Esophagus (tissue), 2 donors: ENCODE results near the gene POLR3E. TPM values are rescaled to one million over a fixed set of nuclear protein-coding genes. Genes with fewer than 3 reads are reported as not detected.

Experiments
- H3K27ac ChIP-seq, 2 donors: one replicate each; pipeline ENCODE4 v1.5.1; 2013; ENCODE audit warnings: low read depth in 2 of 2, mild to moderate bottlenecking in 2 of 2, inconsistent platforms in 1 of 2, low read length in 1 of 2, moderate library complexity in 1 of 2
- H3K27me3 ChIP-seq, 2 donors: one replicate each; pipeline ENCODE4 v1.6.1; 2013; ENCODE audit warnings: low read length in 2 of 2, control low read depth in 1 of 2, mild to moderate bottlenecking in 1 of 2; ENCODE audit not compliant: insufficient read depth in 2 of 2, control insufficient read depth in 1 of 2
- H3K36me3 ChIP-seq, 2 donors: one replicate each; pipeline ENCODE4 v1.6.1; 2013; ENCODE audit warnings: low read length in 1 of 2; ENCODE audit not compliant: control insufficient read depth in 2 of 2, insufficient read depth in 2 of 2
- H3K4me1 ChIP-seq, 2 donors: one replicate each; pipeline ENCODE4 v1.6.1; 2013; ENCODE audit warnings: low read length in 1 of 2; ENCODE audit not compliant: control insufficient read depth in 2 of 2, insufficient read depth in 2 of 2
- H3K4me3 ChIP-seq, 2 donors: one replicate each; pipeline ENCODE4 v1.5.1; 2013; ENCODE audit warnings: low read length in 2 of 2, mild to moderate bottlenecking in 2 of 2, low read depth in 1 of 2, moderate library complexity in 1 of 2
- H3K9me3 ChIP-seq, 2 donors: one replicate each; pipeline ENCODE4 v1.6.1; 2013; ENCODE audit warnings: mild to moderate bottlenecking in 2 of 2, low read depth in 1 of 2, low read length in 1 of 2, moderate library complexity in 1 of 2; ENCODE audit not compliant: control insufficient read depth in 2 of 2, insufficient read depth in 1 of 2
- WGBS, 2 donors: extraction: QIAGEN DNeasy Blood & Tissue Kit; methylation state at CpG; one replicate each; pipeline ENCODE4 v1.1.7; 2013; 5-methylcytosine and 5-hydroxymethylcytosine counted together
- polyA plus RNA-seq, 2 donors: library from polyadenylated mRNA; stranded (reverse); fragments of 200-250 nt; gene quantifications; one replicate each; pipeline ENCODE4 v1.2.3, GENCODE V29; 2013
- donor health status: healthy with polysubstance abuse.
- donor health status: Bipolar disorder and iron deficiency.

The POLR3E gene
- polyA plus RNA-seq, result 10 to 100 TPM; 20.2 to 20.3 TPM

GRCh38 chr16:22297114-22297870 lies at the start of gene POLR3E:
Gene POLR3E (plus strand): TSS chr16:22297409. CDS start chr16:22302969, 5,560 bp downstream.
- 0 to 1% methylated on average over 72 to 76 of the region's 76 CpGs for WGBS, 2 donors

GRCh38 chr16:22250522-22250921 lies 46.7 kb upstream of the POLR3E start:
- Histone ChIP-seq H3K4me3 (no peak overlapping the region), H3K27me3 (no peaks in the 10 kb centered on the region), H3K27ac (no peak overlapping the region), H3K9me3 (peaks cover 0 to 4% of the 10 kb centered on the region in 2 donors), H3K36me3 (peaks cover 12 to 28% of the 10 kb centered on the region in 2 donors), H3K4me1 (no peaks in the 10 kb centered on the region)
- WGBS, 2 donors, result 76 to 81% methylated on average over 6 of the region's 6 CpGs

More at GRCh38 chr16:22297114-22297870, at the start of gene POLR3E:
- peak within 1 kb of the TSS; percentile 78 to 98 for H3K4me3 ChIP-seq
- no peaks in the 10 kb centered on the region for H3K9me3 ChIP-seq
- H3K36me3 ChIP-seq, result peaks cover 0 to 3% of the 10 kb centered on the region in 2 donors
- H3K27ac ChIP-seq, result peak within 1 kb of the TSS; percentile 95 to 96
- no peaks in the 10 kb centered on the region for H3K27me3 ChIP-seq
- H3K4me1 ChIP-seq, result peaks cover 0 to 7% of the 10 kb centered on the region in 2 donors

- H3K27me3 ChIP-seq, result no peaks in the 10 kb centered on the region
- WGBS, 2 donors, result 87 to 97% methylated on average over 5 of the region's 5 CpGs
- peaks cover 21 to 36% of the 10 kb centered on the region in 2 donors for H3K36me3 ChIP-seq
- H3K27ac ChIP-seq, result no peak overlapping the region
- peaks cover 0 to 4% of the 10 kb centered on the region in 2 donors for H3K9me3 ChIP-seq
- H3K4me3 ChIP-seq, result no peak overlapping the region
- no peaks in the 10 kb centered on the region for H3K4me1 ChIP-seq
These were observed 44.9 kb upstream of the POLR3E start for GRCh38 chr16:22252317-22252716.

GRCh38 chr16:22253272-22253671 lies 43.9 kb upstream of the POLR3E start:
- Histone ChIP-seq H3K27ac (no peak overlapping the region), H3K27me3 (no peaks in the 10 kb centered on the region), H3K9me3 (peaks cover 0 to 9% of the 10 kb centered on the region in 2 donors), H3K36me3 (peaks cover 24 to 40% of the 10 kb centered on the region in 2 donors), H3K4me1 (no peaks in the 10 kb centered on the region), H3K4me3 (no peak overlapping the region)
- WGBS, 2 donors, result 91 to 95% methylated on average over 5 of the region's 5 CpGs

GRCh38 chr16:22255335-22255734 lies 41.9 kb upstream of the POLR3E start:
- H3K4me3 ChIP-seq, result no peak overlapping the region
- peaks cover 24 to 40% of the 10 kb centered on the region in 2 donors for H3K36me3 ChIP-seq
- H3K9me3 ChIP-seq, result peaks cover 0 to 11% of the 10 kb centered on the region in 2 donors
- WGBS, 2 donors, result 92 to 94% methylated on average over 1 of the region's 1 CpG
- H3K27me3 ChIP-seq, result no peaks in the 10 kb centered on the region
- no peaks in the 10 kb centered on the region for H3K4me1 ChIP-seq
- no peak overlapping the region for H3K27ac ChIP-seq

GRCh38 chr16:22257440-22257839 lies 39.8 kb upstream of the POLR3E start:
- Histone ChIP-seq H3K9me3 (peaks cover 0 to 11% of the 10 kb centered on the region in 2 donors), H3K4me1 (no peaks in the 10 kb centered on the region), H3K36me3 (peaks cover 25 to 37% of the 10 kb centered on the region in 2 donors), H3K27me3 (no peaks in the 10 kb centered on the region), H3K27ac (no peak overlapping the region), H3K4me3 (no peak overlapping the region)
- WGBS, 2 donors, result 98 to 99% methylated on average over 13 of the region's 13 CpGs

GRCh38 chr16:22260490-22260889 lies 36.7 kb upstream of the POLR3E start:
- Histone ChIP-seq H3K4me1 (no peaks in the 10 kb centered on the region), H3K36me3 (peaks cover 16 to 35% of the 10 kb centered on the region in 2 donors), H3K27ac (no peak overlapping the region), H3K4me3 (no peak overlapping the region), H3K27me3 (no peaks in the 10 kb centered on the region), H3K9me3 (peaks cover 0 to 7% of the 10 kb centered on the region in 2 donors)
- 97 to 98% methylated on average over 3 of the region's 3 CpGs for WGBS, 2 donors

GRCh38 chr16:22262460-22262859 lies 34.7 kb upstream of the POLR3E start:
- H3K9me3 ChIP-seq, result peaks cover 0 to 6% of the 10 kb centered on the region in 2 donors
- H3K27ac ChIP-seq, result no peak overlapping the region
- peaks cover 6 to 35% of the 10 kb centered on the region in 2 donors for H3K36me3 ChIP-seq
- WGBS, 2 donors, result 82 to 85% methylated on average over 4 of the region's 4 CpGs
- H3K27me3 ChIP-seq, result no peaks in the 10 kb centered on the region
- H3K4me1 ChIP-seq, result no peaks in the 10 kb centered on the region
- no peak overlapping the region for H3K4me3 ChIP-seq

- H3K36me3 ChIP-seq, result peaks cover 5 to 25% of the 10 kb centered on the region in 2 donors
- peaks cover 0 to 3% of the 10 kb centered on the region in 2 donors for H3K4me1 ChIP-seq
- no peak overlapping the region for H3K4me3 ChIP-seq
- WGBS, 2 donors, result 73 to 89% methylated on average over 7 of the region's 7 CpGs
- no peak overlapping the region for H3K27ac ChIP-seq
- no peaks in the 10 kb centered on the region for H3K9me3 ChIP-seq
- H3K27me3 ChIP-seq, result no peaks in the 10 kb centered on the region
These were observed 32.4 kb upstream of the POLR3E start for GRCh38 chr16:22264786-22265185.

GRCh38 chr16:22265351-22265750 lies 31.9 kb upstream of the POLR3E start:
- 83 to 93% methylated on average over 5 of the region's 5 CpGs for WGBS, 2 donors
- Histone ChIP-seq H3K9me3 (no peaks in the 10 kb centered on the region), H3K4me3 (no peak overlapping the region), H3K36me3 (peaks cover 5 to 23% of the 10 kb centered on the region in 2 donors), H3K4me1 (peaks cover 0 to 3% of the 10 kb centered on the region in 2 donors), H3K27ac (no peak overlapping the region), H3K27me3 (no peaks in the 10 kb centered on the region)
